AG04450 (cell line): ENCODE data around the gene DDX31. TPM values are rescaled to one million over a fixed set of nuclear protein-coding genes. Genes with fewer than 3 reads are reported as not detected.

Source experiments
- CTCF ChIA-PET: fragments of 300-600, 350-600 bp; formaldehyde crosslinking; extraction: SDS; loops from one replicate; lab custom pipeline; 2022; ENCODE audit warnings: antibody characterized with exemption, inconsistent platforms; lab: Charles Lee
- POLR2A ChIA-PET: fragments of 350-600 bp; formaldehyde crosslinking; extraction: SDS; loops from one replicate; lab custom pipeline; 2021; ENCODE audit warnings: antibody characterized with exemption, inconsistent platforms; lab: Yijun Ruan, JAX
- DNase-seq: peaks from one replicate; pipeline ENCODE4 v3.0.0-alpha.2; 2011; ENCODE audit warnings: low read depth, low spot score
- H3K27ac ChIP-seq: one replicate; pipeline ENCODE4 v1.5.1; 2012; ENCODE audit warnings: low read depth, low read length, control low read depth
- H3K27me3 ChIP-seq: one replicate; pipeline ENCODE4 v1.6.0; 2012; ENCODE audit warnings: low read length; ENCODE audit not compliant: control insufficient read depth, insufficient read depth
- H3K4me3 ChIP-seq: 2 replicates; pipeline ENCODE4 v1.5.1; 2011; ENCODE audit warnings: mild to moderate bottlenecking, low read depth, low read length, control low read depth
- H3K9me3 ChIP-seq: 2 replicates; pipeline ENCODE4 v1.5.1; 2012; ENCODE audit warnings: low read length; ENCODE audit not compliant: control insufficient read depth, insufficient read depth
- CTCF ChIP-seq: IDR thresholded peaks from 2 replicates; pipeline ENCODE4 v1.5.1; 2011; ENCODE audit warnings: low read depth, low read length, control low read depth, inconsistent platforms
- polyA plus RNA-seq: library from polyadenylated mRNA; depleted of rRNA; stranded (reverse); fragments of >200 nt; gene quantifications from 2 replicates; pipeline ENCODE4 v1.2.3, GENCODE V29; 2011

DDX31 gene
- polyA plus RNA-seq, 1 experiment = 12.2 TPM

- H3K27ac ChIP-seq = no peak overlapping the region
- CTCF ChIA-PET = no interaction called here
- no peak overlapping the region for H3K4me3 ChIP-seq
- DNase-seq = no peak
- TF ChIP-seq CTCF = no peak
- peaks cover 4% of the 10 kb centered on the region; the same call in 1 of the 2 replicates for H3K9me3 ChIP-seq
- POLR2A ChIA-PET = no interaction called here
- H3K27me3 ChIP-seq = peaks cover 44% of the 10 kb centered on the region
Observed at GRCh38 chr9:132556235-132556634, 113.5 kb downstream of the DDX31 start.

GRCh38 chr9:132555528-132555927 is 114.3 kb downstream of the DDX31 start:
- ChIA-PET POLR2A (no interaction called here), CTCF (no interaction called here)
- H3K4me3 ChIP-seq = no peak overlapping the region
- DNase-seq = no peak
- TF ChIP-seq CTCF = no peak
- H3K27me3 ChIP-seq = peaks cover 41% of the 10 kb centered on the region
- H3K9me3 ChIP-seq = peaks cover 4% of the 10 kb centered on the region; the same call in 1 of the 2 replicates
- no peak overlapping the region for H3K27ac ChIP-seq

GRCh38 chr9:132554755-132555154 is 115.0 kb downstream of the DDX31 start:
- H3K4me3 ChIP-seq = no peak overlapping the region
- CTCF ChIA-PET = no interaction called here
- TF ChIP-seq CTCF = no peak
- peaks cover 4% of the 10 kb centered on the region; the same call in 1 of the 2 replicates for H3K9me3 ChIP-seq
- no peak overlapping the region for H3K27ac ChIP-seq
- no peak for DNase-seq
- POLR2A ChIA-PET = no interaction called here
- peaks cover 44% of the 10 kb centered on the region for H3K27me3 ChIP-seq

- DNase-seq = no peak
- Histone ChIP-seq H3K9me3 (peaks cover 4% of the 10 kb centered on the region; the same call in 1 of the 2 replicates), H3K4me3 (no peak overlapping the region), H3K27me3 (peaks cover 34% of the 10 kb centered on the region), H3K27ac (no peak overlapping the region)
- TF ChIP-seq CTCF = no peak
- CTCF ChIA-PET = no interaction called here
- POLR2A ChIA-PET = no interaction called here
Observed at GRCh38 chr9:132552041-132552440, 117.7 kb downstream of the DDX31 start.

- no peak for DNase-seq
- Histone ChIP-seq H3K27me3 (peaks cover 32% of the 10 kb centered on the region), H3K27ac (no peak overlapping the region), H3K9me3 (peaks cover 4% of the 10 kb centered on the region; the same call in 1 of the 2 replicates), H3K4me3 (no peak overlapping the region)
- TF ChIP-seq CTCF = no peak
- ChIA-PET CTCF (no interaction called here), POLR2A (no interaction called here)
Observed at GRCh38 chr9:132551556-132551955, 118.2 kb downstream of the DDX31 start.
